ENCODE data around the gene CT83.

CT83 gene

GRCh38 chrX:116436358-116436816, 26.4 kb downstream of the CT83 start, which contains the start of gene SLC6A14:
Gene SLC6A14 (plus strand): TSS chrX:116436606. CDS start chrX:116436710, 104 bp downstream.
- no peak within 1 kb of the TSS for H3K4me2 ChIP-seq (ENCODE audit: low read depth, low read length, poor library complexity, severe bottlenecking)
- H3K36me3 ChIP-seq (ENCODE audit: insufficient read depth, low read length) = no peaks in the 10 kb centered on the region
- H3K4me3 ChIP-seq (ENCODE audit: low read length, poor library complexity, severe bottlenecking) = no peak within 1 kb of the TSS
- no peaks in the 10 kb centered on the region for H3K27me3 ChIP-seq (ENCODE audit: insufficient read depth, low read length, poor library complexity, severe bottlenecking)
- no peaks in the 10 kb centered on the region for H3F3A ChIP-seq (ENCODE audit: low read depth)
- no peaks in the 10 kb centered on the region for H3K9me3 ChIP-seq (ENCODE audit: insufficient read depth, low read depth, low read length)
- H3K4me1 ChIP-seq (ENCODE audit: insufficient read depth, low read length, poor library complexity, severe bottlenecking) = no peaks in the 10 kb centered on the region
- H3K9me2 ChIP-seq (replicated peaks; ENCODE audit: low read depth, low read length) = no peaks in the 10 kb centered on the region
- H4K20me1 ChIP-seq (ENCODE audit: insufficient read depth, low read length, poor library complexity, severe bottlenecking) = no peaks in the 10 kb centered on the region
- no peak within 1 kb of the TSS for H2AFZ ChIP-seq (ENCODE audit: low read length)
- no peaks in the 10 kb centered on the region for H3K79me2 ChIP-seq (ENCODE audit: insufficient read depth, low read length)
- H3K9ac ChIP-seq (ENCODE audit: low read depth, low read length, poor library complexity, severe bottlenecking) = no peak within 1 kb of the TSS
- TF ChIP-seq, protein P1, sequence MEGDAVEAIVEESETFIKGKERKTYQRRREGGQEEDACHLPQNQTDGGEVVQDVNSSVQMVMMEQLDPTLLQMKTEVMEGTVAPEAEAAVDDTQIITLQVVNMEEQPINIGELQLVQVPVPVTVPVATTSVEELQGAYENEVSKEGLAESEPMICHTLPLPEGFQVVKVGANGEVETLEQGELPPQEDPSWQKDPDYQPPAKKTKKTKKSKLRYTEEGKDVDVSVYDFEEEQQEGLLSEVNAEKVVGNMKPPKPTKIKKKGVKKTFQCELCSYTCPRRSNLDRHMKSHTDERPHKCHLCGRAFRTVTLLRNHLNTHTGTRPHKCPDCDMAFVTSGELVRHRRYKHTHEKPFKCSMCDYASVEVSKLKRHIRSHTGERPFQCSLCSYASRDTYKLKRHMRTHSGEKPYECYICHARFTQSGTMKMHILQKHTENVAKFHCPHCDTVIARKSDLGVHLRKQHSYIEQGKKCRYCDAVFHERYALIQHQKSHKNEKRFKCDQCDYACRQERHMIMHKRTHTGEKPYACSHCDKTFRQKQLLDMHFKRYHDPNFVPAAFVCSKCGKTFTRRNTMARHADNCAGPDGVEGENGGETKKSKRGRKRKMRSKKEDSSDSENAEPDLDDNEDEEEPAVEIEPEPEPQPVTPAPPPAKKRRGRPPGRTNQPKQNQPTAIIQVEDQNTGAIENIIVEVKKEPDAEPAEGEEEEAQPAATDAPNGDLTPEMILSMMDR (conservative IDR thresholded peaks at IDR 0.05; ENCODE audit: low read length) = no peak
- no peak for TF ChIP-seq EZH2phosphoT487 (IDR thresholded peaks at IDR 0.05; ENCODE audit: borderline replicate concordance)

DNA sequence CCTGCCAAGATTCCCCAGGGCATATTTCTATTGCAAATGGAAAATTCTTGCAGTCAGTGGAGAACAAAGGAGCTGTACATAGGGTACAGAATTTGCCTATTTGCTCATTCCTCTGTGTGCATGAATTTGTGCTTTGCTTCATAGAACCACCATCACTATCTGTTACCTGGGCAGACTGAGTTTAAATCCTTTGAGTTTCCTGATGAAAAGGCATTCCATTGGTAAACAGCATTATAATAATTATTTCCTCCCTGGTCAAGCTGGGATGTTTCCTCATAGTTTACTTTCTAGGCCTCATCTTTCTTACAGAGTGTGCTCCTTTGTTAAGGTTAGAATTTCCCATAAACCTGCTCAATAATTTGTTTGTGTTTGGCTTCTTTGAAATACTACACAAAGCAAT, 27.2 kb downstream of the CT83 start:
- H2AFZ ChIP-seq (ENCODE audit: low read length) = no peak overlapping the region
- no peak overlapping the region for H3K4me2 ChIP-seq (ENCODE audit: low read depth, low read length, poor library complexity, severe bottlenecking)
- no peaks in the 10 kb centered on the region for H3K27me3 ChIP-seq (ENCODE audit: insufficient read depth, low read length, poor library complexity, severe bottlenecking)
- TF ChIP-seq, protein P1 (conservative IDR thresholded peaks at IDR 0.05; ENCODE audit: low read length) = no peak
- H3K9me2 ChIP-seq (replicated peaks; ENCODE audit: low read depth, low read length) = no peaks in the 10 kb centered on the region
- H3F3A ChIP-seq (ENCODE audit: low read depth) = no peaks in the 10 kb centered on the region
- no peak overlapping the region for H3K9ac ChIP-seq (ENCODE audit: low read depth, low read length, poor library complexity, severe bottlenecking)
- no peaks in the 10 kb centered on the region for H3K4me1 ChIP-seq (ENCODE audit: insufficient read depth, low read length, poor library complexity, severe bottlenecking)
- no peaks in the 10 kb centered on the region for H3K36me3 ChIP-seq (ENCODE audit: insufficient read depth, low read length)
- H4K20me1 ChIP-seq (ENCODE audit: insufficient read depth, low read length, poor library complexity, severe bottlenecking) = no peaks in the 10 kb centered on the region
- no peaks in the 10 kb centered on the region for H3K79me2 ChIP-seq (ENCODE audit: insufficient read depth, low read length)
- H3K4me3 ChIP-seq (ENCODE audit: low read length, poor library complexity, severe bottlenecking) = no peak overlapping the region
- H3K9me3 ChIP-seq (ENCODE audit: insufficient read depth, low read depth, low read length) = no peaks in the 10 kb centered on the region

DNA sequence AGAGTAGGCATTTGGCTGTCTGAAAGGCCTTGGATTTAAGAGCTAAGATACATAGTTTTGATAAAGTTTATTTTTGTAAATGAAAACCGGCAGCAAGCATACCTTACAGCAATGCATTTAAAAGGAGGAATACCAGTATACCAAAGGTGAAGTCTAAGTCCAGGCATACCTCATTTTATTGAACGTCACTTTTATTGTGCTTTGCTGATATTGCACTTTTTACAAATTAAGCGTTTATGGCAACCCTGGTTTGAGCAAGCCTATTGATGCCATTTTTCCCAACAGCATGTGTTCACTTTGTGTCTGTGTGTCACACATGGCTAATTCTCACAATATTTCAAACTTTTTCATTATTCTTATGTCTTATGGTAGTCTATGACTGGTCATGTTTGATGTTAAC, 34.8 kb downstream of the CT83 start:
- Histone ChIP-seq H2AFZ (ENCODE audit: low read length) (no peak overlapping the region), H3K36me3 (ENCODE audit: insufficient read depth, low read length) (no peaks in the 10 kb centered on the region), H3K9me2 (replicated peaks; ENCODE audit: low read depth, low read length) (no peaks in the 10 kb centered on the region), H3K9ac (ENCODE audit: low read depth, low read length, poor library complexity, severe bottlenecking) (no peak overlapping the region), H3K4me3 (ENCODE audit: low read length, poor library complexity, severe bottlenecking) (no peak overlapping the region), H3K27me3 (ENCODE audit: insufficient read depth, low read length, poor library complexity, severe bottlenecking) (no peaks in the 10 kb centered on the region), H3K79me2 (ENCODE audit: insufficient read depth, low read length) (no peaks in the 10 kb centered on the region), H3K4me1 (ENCODE audit: insufficient read depth, low read length, poor library complexity, severe bottlenecking) (no peaks in the 10 kb centered on the region), H3K4me2 (ENCODE audit: low read depth, low read length, poor library complexity, severe bottlenecking) (no peak overlapping the region), H4K20me1 (ENCODE audit: insufficient read depth, low read length, poor library complexity, severe bottlenecking) (no peaks in the 10 kb centered on the region), H3F3A (ENCODE audit: low read depth) (no peaks in the 10 kb centered on the region), H3K9me3 (ENCODE audit: insufficient read depth, low read depth, low read length) (no peaks in the 10 kb centered on the region)
- TF ChIP-seq, protein P1 (conservative IDR thresholded peaks at IDR 0.05; ENCODE audit: low read length) = no peak
- TF ChIP-seq EZH2phosphoT487 (IDR thresholded peaks at IDR 0.05; ENCODE audit: borderline replicate concordance) = no peak
